Lower leg skin (tissue), 4 donors: ENCODE measurements around the gene ZC3H4. TPM values are rescaled to one million over a fixed set of nuclear protein-coding genes. Genes with fewer than 3 reads are reported as not detected.

Experiments used
- DNase-seq, 2 donors: peaks; one replicate each; pipeline ENCODE4 v3.0.0-alpha.2; 2019; ENCODE audit warnings: low spot score in 2 of 2
- H3K4me3 ChIP-seq: fragments of 200-600 bp; sonication (generic); 2 replicates; pipeline ENCODE4 v1.5.1; 2017; ENCODE audit warnings: mild to moderate bottlenecking, low read depth; ENCODE audit not compliant: poor library complexity, severe bottlenecking
- CTCF ChIP-seq, 3 donors: fragments of 450-650 bp; IDR thresholded peaks; one replicate each; pipeline ENCODE4 v1.5.1; 2016; ENCODE audit warnings: antibody characterized with exemption in 3 of 3, mild to moderate bottlenecking in 3 of 3, moderate library complexity in 2 of 3
- POLR2A ChIP-seq, 2 donors: fragments of 450-650 bp; IDR thresholded peaks; one replicate each; pipeline ENCODE4 v1.6.1; 2016 to 2017; ENCODE audit warnings: antibody characterized with exemption in 2 of 2, mild to moderate bottlenecking in 1 of 2, moderate library complexity in 1 of 2
- WGBS, 2 donors: methylation state at CpG; one replicate each; pipeline ENCODE4 v1.1.5; 2018; 5-methylcytosine and 5-hydroxymethylcytosine counted together
- intact Hi-C: fragments of 100-400 bp; cut with DNase I; formaldehyde crosslinking; loops from one replicate; pipeline ENCODE4 v1.15.0; 2023; ENCODE audit warnings: low total_unique reads
- total RNA-seq, 4 donors: library from RNA; depleted of rRNA; stranded (reverse); fragments of >200 nt; gene quantifications; one replicate each; pipeline ENCODE4 v1.1.0, GENCODE V29; 2016

ZC3H4 gene
- total RNA-seq, 4 donors from 2014 or later, result 21.8 to 29.5 (median 27.6) TPM

- H3K4me3 ChIP-seq, result peak within 1 kb of the TSS; percentile 90
- TF ChIP-seq CTCF (IDR thresholded peaks at IDR 0.05), result no peak
- WGBS, 2 donors, result 0 to 1% methylated on average over 34 to 50 of the region's 51 CpGs
- intact Hi-C loops, result no loop called here
- DNase-seq, result peak; percentile 88 to 98
Measured at GRCh38 chr19:47130589-47131227, 17.1 kb upstream of the ZC3H4 start, which contains the start of gene SAE1. Gene SAE1 (plus strand): TSS chr19:47130835. CDS start chr19:47130931, 96 bp downstream.

GRCh38 chr19:47130120-47130588 lies 16.6 kb upstream of the ZC3H4 start:
- no peak overlapping the region for H3K4me3 ChIP-seq
- WGBS, 2 donors, result 65 to 69% methylated on average over 8 of the region's 8 CpGs
- DNase-seq, result no peak
- intact Hi-C loops, result no loop called here
- no peak for TF ChIP-seq CTCF (IDR thresholded peaks at IDR 0.05)
- no peak for TF ChIP-seq POLR2A (IDR thresholded peaks at IDR 0.05)

GRCh38 chr19:47129579-47129978 lies 16.0 kb upstream of the ZC3H4 start:
- intact Hi-C loops, result loop anchor here (10.0 kb wide), 1 partner anchor 115 kb away; the partner anchor contains the start of gene NPAS1
- DNase-seq, result no peak
- no peak for TF ChIP-seq POLR2A (IDR thresholded peaks at IDR 0.05)
- TF ChIP-seq CTCF (IDR thresholded peaks at IDR 0.05), result no peak
- 90 to 92% methylated on average over 4 of the region's 4 CpGs for WGBS, 2 donors
- H3K4me3 ChIP-seq, result no peak overlapping the region

- DNase-seq, result no peak
- no peak for TF ChIP-seq CTCF (IDR thresholded peaks at IDR 0.05)
- TF ChIP-seq POLR2A (IDR thresholded peaks at IDR 0.05), result no peak
- intact Hi-C loops, result loop anchor here (2.0 to 10.0 kb wide), 2 partner anchors 47 to 111 kb away; partner anchors contain the start of gene NPAS1
- H3K4me3 ChIP-seq, result no peak overlapping the region
Measured at GRCh38 chr19:47125669-47125938, 12.0 kb upstream of the ZC3H4 start.

GRCh38 chr19:47124937-47125668 lies 11.5 kb upstream of the ZC3H4 start:
- intact Hi-C loops, result loop anchor here (2.0 to 10.0 kb wide), 2 partner anchors 46 to 110 kb away; partner anchors contain the start of gene NPAS1
- DNase-seq, result no peak
- WGBS, 2 donors, result 38 to 39% methylated on average over 8 of the region's 8 CpGs
- peak in 1 of 3 donors; percentile 41 for TF ChIP-seq CTCF (IDR thresholded peaks at IDR 0.05)
- no peak for TF ChIP-seq POLR2A (IDR thresholded peaks at IDR 0.05)
- H3K4me3 ChIP-seq, result no peak overlapping the region
